Gastrocnemius medialis (tissue), 4 donors: ENCODE measurements around the gene MRAS.

Source experiments
- CTCF ChIP-seq, 5 experiments: fragments of 450-650 bp in 3 of 5; fragments of 200-600 bp in 2 of 5; sonication (generic) in 2 of 5; IDR thresholded peaks in 4 of 5; conservative IDR thresholded peaks in 1 of 5; 1 replicate in 4 of 5; 2 replicates in 1 of 5; pipeline ENCODE4 v1.5.1; 2016 to 2019; ENCODE audit warnings: antibody characterized with exemption in 5 of 5, mild to moderate bottlenecking in 3 of 5, moderate library complexity in 3 of 5
- POLR2A ChIP-seq, 2 donors: fragments of 450-650 bp; IDR thresholded peaks; one replicate each; pipeline ENCODE4 v1.6.1; 2017; ENCODE audit warnings: antibody characterized with exemption in 2 of 2, mild to moderate bottlenecking in 2 of 2, moderate library complexity in 2 of 2

DNA sequence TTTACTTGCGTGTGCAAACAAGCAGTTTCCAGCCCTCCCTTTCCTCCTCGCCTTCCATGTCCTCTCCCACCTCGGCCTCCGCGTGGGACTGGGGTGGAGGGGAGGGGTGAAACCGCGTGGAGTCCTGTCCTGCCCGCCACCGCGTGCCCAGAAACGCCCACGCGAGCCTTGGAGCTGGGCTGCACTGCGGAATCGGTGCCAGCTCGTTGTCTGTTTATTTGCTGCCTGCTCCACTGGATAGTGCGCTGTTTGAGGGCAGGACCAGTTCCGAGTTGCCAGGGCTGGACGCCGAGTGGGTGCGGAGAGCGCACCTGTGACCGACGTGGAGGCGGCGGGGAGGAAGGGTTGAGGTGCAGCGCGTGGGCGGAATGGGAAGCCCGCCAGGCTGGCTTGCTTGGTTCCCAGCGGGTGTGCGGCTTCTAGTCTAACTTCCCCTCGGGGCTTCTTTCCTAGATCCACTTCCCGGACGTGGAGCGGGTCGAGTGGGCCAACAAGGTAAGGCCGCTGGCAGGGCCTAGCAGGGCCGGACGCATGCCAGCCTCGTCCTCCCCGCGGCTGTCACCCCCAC is 103.3 kb downstream of the MRAS start:
- TF ChIP-seq CTCF (IDR thresholded peaks at IDR 0.05 in 4 of 5, conservative IDR thresholded peaks at IDR 0.05 in 1 of 5), result no peak
- TF ChIP-seq POLR2A (IDR thresholded peaks at IDR 0.05), result no peak
